ENCODE data around the gene PBX3. TPM values are rescaled to one million over a fixed set of nuclear protein-coding genes. Genes with fewer than 3 reads are reported as not detected.

The PBX3 gene
- total and polyA plus RNA-seq, 2 of the 13 experiments (the other 11 are each of a cell fraction or from before 2014, with no cell fraction given), result 6.0 to 11.2 TPM

- TF ChIP-seq, protein P1, sequence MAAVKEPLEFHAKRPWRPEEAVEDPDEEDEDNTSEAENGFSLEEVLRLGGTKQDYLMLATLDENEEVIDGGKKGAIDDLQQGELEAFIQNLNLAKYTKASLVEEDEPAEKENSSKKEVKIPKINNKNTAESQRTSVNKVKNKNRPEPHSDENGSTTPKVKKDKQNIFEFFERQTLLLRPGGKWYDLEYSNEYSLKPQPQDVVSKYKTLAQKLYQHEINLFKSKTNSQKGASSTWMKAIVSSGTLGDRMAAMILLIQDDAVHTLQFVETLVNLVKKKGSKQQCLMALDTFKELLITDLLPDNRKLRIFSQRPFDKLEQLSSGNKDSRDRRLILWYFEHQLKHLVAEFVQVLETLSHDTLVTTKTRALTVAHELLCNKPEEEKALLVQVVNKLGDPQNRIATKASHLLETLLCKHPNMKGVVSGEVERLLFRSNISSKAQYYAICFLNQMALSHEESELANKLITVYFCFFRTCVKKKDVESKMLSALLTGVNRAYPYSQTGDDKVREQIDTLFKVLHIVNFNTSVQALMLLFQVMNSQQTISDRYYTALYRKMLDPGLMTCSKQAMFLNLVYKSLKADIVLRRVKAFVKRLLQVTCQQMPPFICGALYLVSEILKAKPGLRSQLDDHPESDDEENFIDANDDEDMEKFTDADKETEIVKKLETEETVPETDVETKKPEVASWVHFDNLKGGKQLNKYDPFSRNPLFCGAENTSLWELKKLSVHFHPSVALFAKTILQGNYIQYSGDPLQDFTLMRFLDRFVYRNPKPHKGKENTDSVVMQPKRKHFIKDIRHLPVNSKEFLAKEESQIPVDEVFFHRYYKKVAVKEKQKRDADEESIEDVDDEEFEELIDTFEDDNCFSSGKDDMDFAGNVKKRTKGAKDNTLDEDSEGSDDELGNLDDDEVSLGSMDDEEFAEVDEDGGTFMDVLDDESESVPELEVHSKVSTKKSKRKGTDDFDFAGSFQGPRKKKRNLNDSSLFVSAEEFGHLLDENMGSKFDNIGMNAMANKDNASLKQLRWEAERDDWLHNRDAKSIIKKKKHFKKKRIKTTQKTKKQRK (IDR thresholded peaks at IDR 0.05; ENCODE audit: low read length), result no peak
- no peak for TF ChIP-seq MED8 (CRISPR knock-in tag; IDR thresholded peaks at IDR 0.05; ENCODE audit: insufficient replicate concordance)
- no peak for TF ChIP-seq ISX (CRISPR knock-in tag; conservative IDR thresholded peaks at IDR 0.05)
- no peak for TF ChIP-seq ZNF224 (CRISPR knock-in tag; IDR thresholded peaks at IDR 0.05)
These were observed 16.2 kb downstream of the PBX3 start (continued) for GRCh38 chr9:125763394-125763801.

- no peaks in the 10 kb centered on the region for H4K20me1 ChIP-seq (ENCODE audit: insufficient read depth, low read length)
- POLR2A ChIA-PET, result no interaction called here
- H3K79me2 ChIP-seq (ENCODE audit: insufficient read depth, low read length), result no peaks in the 10 kb centered on the region
- TF ChIP-seq SOX5 (CRISPR knock-in tag; IDR thresholded peaks at IDR 0.05; ENCODE audit: borderline replicate concordance) (no peak), PLRG1 (conservative IDR thresholded peaks at IDR 0.05) (no peak), DNMT3B (CRISPR knock-in tag; conservative IDR thresholded peaks at IDR 0.05) (no peak), ZNF3 (CRISPR knock-in tag; IDR thresholded peaks at IDR 0.05) (no peak)
- no peaks in the 10 kb centered on the region for H3K27me3 ChIP-seq (ENCODE audit: control insufficient read depth in 1 of 2, insufficient read depth in 2 of 2, low read length in 2 of 2)
- FAIRE-seq (no peak), ATAC-seq (no peak), DNase-seq (ENCODE audit: low spot score) (no peak)
- no peaks in the 10 kb centered on the region for H3K36me3 ChIP-seq (replicated peaks in 1 of 2; ENCODE audit: control insufficient read depth in 1 of 2, insufficient read depth in 2 of 2, low read length in 2 of 2)
- H3K4me3 ChIP-seq (replicated peaks in 1 of 3; ENCODE audit: insufficient read depth in 1 of 3, low read depth in 2 of 3, low read length in 3 of 3), result no peak overlapping the region
- CTCF ChIA-PET (ENCODE audit: low intra/inter-chr PET ratio, low total read pairs), result no interaction called here
- H3K4me1 ChIP-seq (ENCODE audit: insufficient read depth, low read length), result peaks cover 21% of the 10 kb centered on the region
- no peak overlapping the region for H3K27ac ChIP-seq (ENCODE audit: extremely low read length, insufficient read depth, low read length)
- H3K9me3 ChIP-seq (ENCODE audit: low read length), result no peaks in the 10 kb centered on the region
- H3K4me2 ChIP-seq (ENCODE audit: low read depth, low read length), result no peak overlapping the region
- WGBS (ENCODE audit: low lambda C conversion rate), result 92% methylated on average over 3 of the region's 3 CpGs
- BruUV-seq (replicated peaks), result no TSS peak
- in situ Hi-C loops (cut with HindIII; ENCODE audit: extremely low pct_ligation_motif_present, low pct_unique_long_range_greater_than_20kb) (no loop called here), intact Hi-C loops (cut with micrococcal nuclease; ENCODE audit: unreplicated experiment) (no loop called here)
- H2AFZ ChIP-seq (ENCODE audit: low read length), result no peak overlapping the region
- no peak overlapping the region for H3K9ac ChIP-seq (ENCODE audit: insufficient read depth, low read depth, low read length)
These were observed 17.0 kb downstream of the PBX3 start for GRCh38 chr9:125764198-125764597.

All from HepG2 (cell line).